Activated CD8-positive, alpha-beta memory T cell treated with anti-CD3 and anti-CD28 coated beads for 4 hours (primary cell): ENCODE data around the gene TMED9.
A peak's percentile ranks its signal among the peaks of the same experiment; 100 is the strongest.

Source experiments
- DNase-seq, 2 donors: peaks; one replicate each; pipeline ENCODE4 v3.0.0-alpha.2; 2020; ENCODE audit warnings: low read depth in 2 of 2

TMED9 gene

DNA sequence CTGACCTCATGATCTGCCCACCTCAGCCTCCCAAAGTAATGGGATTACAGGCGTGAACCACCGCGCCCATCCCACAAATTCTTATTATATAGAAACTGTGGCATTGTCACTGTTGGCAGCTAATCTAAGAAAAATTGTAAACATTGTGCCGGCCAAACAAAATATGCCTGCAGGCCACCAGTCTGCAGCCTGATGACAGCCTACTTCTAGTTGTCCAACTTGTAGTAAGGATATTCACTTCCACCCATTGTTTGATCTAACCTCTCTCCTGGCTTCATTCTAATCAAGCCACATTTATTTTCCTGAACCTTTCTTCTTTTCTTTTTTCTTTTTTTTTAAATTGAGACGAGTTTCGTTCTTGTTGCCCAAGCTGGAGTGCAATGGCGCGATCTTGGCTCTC lies 13.7 kb upstream of the TMED9 start:
- DNase-seq: no peak

DNA sequence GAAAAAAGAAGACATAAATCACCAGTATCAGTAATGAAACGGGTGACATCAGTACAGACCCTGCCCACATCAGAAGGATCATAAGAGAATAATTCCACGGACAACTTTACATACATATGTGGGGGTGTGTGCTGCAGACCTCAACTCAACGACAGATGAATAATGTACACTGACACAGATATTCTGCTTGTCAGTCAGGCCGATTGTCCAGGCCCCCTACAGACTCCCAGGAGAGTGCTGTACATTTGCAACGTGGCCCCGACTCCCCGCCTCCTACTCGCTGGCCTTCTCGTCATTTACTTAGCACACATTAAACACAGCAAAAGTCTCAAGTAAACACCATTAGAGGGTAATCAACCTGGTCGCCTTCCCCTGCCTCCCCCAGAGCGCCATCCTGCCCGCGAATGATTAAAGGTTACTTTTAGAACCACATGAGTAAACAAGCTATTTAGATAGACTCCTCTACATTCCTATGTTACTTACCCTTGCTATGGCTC lies 3.5 kb upstream of the TMED9 start:
- DNase-seq: no peak

DNA sequence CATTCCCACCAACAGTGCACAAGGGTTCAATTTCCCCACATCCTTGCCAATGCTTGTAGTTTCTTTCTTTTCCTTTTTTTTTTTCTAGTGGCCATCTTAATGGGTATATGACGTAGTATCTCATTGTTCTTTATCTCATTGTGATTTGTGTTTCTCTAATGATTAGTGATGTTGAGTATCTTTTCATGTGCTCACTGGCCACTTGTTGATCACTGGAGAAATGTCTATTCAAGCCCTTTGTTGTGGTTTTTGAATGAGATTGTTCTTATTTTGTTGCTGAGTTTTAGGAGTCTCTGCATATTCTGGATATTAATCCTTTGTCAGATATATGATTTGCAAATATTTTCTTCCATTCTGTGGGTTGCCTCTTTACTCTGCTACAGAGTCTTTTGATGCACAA lies 1.6 kb upstream of the TMED9 start:
- DNase-seq: no peak

DNA sequence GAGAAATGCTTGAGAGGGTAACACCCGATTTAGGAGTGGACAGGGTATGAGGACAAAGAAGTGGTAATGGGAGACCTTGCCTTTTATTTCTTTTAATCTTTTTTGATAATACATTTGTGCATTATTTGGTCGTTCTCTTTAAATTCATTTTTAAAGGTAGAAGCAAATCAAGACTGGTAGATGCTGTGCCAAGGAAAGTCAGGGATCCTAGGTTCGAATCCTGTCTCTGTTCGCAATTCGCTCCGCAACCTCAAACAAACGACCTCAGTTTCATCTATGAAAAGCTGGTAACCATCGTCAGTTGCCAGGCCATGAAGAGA lies 353 bp upstream of the TMED9 start:
- DNase-seq: no peak

DNA sequence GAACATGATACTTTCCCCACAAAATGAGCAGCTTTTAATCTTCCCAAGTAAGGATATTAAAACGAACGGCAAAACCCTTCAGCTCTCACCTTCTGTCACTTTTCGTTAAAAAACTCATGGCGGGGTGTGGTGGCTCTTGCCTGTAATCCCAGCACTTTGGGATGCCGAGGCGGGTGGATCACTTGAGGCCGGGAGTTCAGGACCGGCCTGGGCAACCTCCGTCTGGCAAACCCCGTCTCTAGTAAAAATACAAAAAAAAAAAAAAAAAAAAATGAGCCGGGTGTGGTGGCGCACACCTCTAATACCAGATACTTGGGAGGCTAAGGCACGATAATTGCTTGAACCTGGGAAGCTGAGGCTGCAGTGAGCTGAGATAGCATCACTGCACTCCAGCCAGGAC lies 902 bp downstream of the TMED9 start:
- no peak for DNase-seq

DNA sequence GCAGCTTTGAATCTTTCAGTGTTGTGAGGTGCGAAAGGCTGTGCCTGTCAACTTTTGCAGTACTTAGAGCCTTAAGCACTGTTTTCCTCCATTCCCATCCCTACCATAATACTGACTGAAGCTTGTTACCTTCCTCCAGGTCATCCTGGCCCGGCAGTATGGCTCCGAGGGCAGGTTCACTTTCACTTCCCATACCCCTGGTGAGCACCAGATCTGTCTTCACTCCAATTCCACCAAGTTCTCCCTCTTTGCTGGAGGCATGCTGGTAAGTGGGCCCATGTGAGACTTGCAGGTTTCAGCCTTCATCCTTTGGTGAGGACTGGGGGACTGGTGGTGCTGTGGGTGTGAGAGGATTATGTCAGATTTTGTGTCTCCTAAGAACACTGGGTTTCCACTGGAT lies 1.5 kb downstream of the TMED9 start:
- DNase-seq: no peak

DNA sequence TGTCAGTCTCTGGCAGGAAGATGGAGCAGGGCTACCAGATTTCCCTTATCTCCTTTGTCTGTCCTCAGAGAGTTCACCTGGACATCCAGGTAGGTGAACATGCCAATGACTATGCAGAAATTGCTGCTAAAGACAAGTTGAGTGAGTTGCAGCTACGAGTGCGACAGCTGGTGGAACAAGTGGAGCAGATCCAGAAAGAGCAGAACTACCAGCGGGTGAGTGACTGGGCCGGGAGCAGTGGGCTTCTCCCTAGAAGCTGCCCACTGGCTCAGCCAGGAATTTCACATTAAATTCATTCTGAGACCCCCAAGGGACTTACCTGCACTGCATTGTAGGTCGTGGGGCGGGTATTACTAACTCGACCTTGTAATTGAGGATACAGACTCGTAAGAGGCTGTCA lies 2.1 kb downstream of the TMED9 start:
- no peak for DNase-seq

DNA sequence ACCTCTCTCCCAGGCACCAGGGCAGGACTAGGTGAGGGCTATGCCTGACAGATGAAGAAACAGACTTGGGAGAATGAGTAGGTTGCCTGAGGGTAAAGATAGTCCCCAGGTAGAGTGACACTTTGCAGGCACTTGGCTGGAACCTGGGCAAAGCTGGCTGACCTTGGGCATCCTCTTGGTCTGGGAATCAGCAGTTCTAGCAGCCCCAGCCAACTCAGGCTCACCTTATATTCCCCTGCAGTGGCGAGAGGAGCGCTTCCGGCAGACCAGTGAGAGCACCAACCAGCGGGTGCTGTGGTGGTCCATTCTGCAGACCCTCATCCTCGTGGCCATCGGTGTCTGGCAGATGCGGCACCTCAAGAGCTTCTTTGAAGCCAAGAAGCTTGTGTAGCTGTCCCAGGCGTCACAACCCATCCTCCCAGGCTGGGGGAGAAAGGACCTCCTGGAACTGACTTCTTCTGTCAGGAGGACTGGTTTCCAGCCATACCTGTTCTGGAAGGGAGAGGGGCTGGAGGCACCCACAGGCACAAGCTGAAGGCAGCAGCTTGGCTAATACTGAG lies 3.1 kb downstream of the TMED9 start:
- no peak for DNase-seq

DNA sequence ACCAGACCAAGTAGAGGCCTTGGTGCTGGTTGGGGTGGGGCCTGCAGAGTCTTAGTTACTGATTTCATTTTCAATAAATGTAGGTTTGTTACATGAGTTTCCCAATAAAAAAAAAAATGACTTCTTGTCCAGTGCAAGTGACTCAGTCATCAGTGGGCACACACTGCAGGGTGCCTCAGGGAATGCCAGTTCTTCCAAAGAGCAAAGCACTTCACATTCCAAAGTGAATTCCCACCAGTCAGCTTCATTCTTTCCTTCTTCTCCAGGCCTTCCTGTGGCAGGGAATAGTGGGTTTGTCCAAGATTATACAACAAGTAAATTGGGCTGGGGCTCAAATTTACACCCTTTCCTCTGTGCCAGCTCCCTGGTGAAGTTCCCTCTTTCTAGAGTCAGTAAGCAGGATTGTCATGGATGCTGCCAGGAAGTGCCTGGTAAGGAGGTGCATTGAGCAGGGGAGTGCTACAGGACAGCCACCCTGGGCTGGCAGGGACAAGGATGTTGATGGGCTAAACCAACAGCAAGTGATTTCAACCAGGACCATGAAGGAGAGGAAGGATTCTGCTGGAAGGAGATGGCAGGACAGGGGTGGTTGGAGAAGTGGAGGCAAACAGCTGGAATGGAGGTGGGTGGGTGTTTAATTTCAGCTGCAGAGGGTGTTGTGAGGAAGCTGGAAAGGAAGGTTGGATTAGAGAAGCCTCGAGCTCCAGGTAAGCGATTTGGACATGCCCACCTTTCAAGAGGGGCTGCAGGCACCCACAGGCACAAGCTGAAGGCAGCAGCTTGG lies 4.2 kb downstream of the TMED9 start:
- no peak for DNase-seq

DNA sequence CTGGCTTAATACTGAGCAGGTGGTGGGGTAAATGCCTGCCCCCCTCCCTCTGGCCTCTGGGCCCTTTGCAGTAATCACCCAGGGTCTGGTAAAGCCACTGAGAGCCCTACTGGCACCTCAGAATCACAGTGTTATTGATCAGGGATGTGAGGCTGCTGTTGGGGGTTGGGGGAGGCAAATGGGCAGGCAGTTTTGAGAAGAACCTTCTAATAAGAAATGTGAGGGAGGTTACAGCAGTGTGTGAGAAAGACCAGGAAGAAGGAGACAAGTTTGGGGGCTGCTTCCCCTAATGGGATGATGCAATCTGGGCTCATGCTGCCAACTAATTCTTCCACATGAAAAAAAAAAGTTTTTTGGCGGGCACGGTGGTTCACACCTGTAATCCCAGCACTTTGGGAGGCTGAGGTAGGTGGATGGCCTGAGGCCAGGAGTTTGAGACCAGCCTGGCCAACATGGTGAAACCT lies 4.8 kb downstream of the TMED9 start:
- no peak for DNase-seq

DNA sequence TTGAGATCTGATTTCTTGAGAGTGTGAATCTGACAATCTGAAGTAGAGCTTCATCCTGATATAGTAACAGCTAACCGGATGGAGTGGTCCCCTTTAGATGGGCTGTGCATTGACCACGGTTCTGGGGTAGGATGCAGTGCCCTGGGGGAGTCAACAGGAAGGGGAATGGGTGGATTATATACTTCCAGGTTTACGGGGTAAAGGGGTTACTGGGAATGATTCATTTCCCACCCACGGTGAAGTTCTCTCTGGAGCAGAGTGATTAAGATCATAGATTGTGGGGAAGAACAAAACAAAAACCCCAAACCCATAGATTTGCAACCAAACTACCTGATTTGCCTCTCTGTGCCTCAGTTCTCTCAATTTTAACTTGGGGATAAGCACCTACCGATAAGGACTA lies 6.5 kb downstream of the TMED9 start:
- no peak for DNase-seq

DNA sequence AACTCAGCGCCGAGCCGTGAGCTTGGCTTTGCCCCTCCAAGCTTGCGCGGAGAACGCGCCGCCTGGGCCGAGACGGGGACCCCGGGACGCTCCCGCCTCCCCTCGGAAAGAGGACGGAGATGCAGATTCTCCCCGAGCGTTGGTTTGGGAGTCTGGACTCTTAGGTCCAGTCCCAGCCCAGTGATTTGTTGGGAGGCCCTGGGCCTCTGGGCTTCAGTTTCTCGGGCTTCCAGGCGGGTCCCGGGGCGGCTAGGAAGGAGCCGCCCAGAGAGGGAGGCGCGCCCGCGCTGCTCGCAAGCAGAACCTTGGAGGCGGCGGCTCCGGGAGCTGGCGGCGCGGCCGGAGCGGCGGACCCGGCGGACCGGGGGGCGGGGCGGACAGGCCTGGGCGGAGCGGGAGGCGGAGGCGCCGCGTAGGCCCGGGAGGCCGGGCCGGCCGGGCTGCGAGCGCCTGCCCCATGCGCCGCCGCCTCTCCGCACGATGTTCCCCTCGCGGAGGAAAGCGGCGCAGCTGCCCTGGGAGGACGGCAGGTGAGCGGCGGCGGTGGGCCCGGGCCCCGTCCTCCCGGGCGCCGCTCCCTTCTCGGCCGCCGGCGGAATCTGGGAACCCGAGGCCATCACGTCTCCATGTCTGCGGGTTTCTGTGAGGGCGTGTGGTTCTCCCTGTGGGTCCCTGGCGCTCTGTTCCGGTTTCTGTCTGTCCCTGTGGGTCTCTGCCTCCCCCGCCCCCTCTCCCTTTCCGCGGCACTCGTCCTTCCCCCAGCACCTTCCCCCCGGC lies 7.9 kb downstream of the TMED9 start, which contains the start of gene B4GALT7:
B4GALT7 (plus strand) TSS at position 402 of the 777 bp plus-strand sequence; CDS start at position 481, 79 bp downstream.
- DNase-seq: peak; percentile 71 to 78

DNA sequence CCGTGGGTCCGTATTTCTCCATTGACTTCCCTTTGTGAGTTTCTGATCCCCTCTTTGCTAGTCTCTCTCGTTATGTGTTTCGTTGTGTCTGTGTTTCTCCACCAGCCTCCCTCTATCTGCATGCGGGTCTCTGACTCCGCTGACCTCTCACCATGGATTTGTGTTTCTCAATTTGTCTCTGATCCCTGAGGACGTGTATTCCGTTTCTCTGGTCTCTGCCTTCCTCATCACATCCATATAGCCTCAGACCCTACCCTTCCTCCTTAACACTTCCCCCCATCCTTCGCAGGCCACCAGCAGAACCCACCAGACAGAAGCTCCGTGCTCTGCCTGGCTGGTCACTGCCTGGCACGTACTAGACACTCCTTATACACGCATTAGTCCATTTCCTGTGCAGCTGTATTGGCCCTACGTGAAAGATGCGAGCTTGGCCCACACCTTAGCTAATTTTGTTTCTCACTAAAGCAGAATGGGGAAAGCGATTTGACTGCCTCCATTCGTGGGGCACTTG lies 8.6 kb downstream of the TMED9 start:
- DNase-seq: no peak

DNA sequence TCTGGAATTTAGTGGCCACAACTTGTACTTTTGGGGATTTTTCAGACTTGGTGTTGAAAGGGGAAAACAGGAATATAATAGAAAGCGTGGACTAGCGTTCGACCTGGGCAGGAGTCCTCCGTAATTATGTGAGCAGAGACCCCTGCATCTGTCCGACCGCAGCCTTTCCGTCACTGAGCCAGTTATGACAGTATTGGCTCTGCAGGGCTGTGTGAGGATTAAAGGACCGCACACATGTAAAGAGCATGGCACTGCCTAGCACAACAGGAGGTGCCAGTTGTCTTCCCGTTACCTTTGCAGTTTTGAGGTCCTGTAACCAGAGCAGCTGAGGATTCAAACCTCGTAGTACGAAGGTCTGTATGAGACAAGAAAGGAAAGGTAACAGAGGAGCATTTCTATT lies 9.1 kb downstream of the TMED9 start:
- DNase-seq: no peak

DNA sequence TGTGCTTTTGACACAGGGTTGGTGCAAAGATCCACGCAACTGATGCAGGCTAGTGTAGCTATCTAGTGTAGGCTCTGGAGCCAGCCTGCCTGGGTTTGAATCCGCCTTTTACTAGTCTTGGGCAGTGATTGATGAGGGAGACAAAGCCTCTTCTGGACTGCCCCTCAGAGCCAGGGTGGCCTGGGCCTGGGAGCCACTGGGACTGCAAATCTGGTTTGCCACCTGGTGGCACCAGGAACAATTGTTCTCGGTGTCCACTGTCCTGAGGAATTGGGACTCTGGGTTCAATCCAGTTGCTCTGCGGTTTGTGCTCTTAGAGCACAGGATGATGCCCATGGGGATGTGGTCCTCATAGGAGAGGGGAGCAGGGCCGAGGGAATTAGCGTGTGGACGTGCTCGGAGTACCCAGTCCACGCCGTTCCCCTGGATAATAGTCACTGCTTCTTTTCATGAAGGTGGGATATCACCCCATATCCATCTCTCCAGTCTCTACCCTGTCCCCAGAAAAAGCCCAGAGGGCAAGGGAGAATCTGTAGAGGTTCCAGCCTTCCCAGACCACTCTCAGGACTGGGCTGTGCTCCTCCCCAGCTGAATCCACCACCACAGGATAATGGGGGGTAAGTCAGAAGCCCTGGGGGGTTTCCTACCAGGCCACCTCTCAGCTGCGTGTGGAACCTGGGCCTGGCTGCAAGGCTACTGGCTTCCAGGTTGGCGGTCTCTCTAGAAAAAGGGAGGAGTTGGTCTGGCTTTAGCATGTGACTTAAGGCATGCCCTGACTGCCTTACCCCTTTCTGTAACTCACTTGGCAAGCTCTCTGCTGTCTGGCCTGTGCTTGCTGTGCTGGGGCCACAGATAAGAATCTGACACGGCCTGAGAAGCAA lies 9.8 kb downstream of the TMED9 start:
- DNase-seq: no peak

DNA sequence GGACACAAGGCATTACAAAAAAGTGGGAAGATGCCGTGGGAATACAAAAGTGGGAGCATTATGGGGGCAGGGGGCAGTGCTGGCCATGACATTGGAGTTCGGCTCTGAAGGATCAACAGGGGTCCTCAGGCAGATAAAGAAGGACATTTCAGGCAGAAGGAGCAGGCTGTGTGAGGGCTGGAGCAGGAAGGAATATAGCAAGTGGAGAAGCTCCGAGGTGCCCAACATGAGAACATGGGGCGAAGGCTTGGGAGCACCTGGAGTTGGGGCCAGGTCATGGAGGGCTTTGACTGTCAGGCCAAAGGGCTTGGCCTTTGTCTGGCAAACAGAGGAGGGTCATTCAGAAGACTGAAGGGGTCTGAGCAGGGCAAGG lies 10.4 kb downstream of the TMED9 start:
- DNase-seq: no peak

DNA sequence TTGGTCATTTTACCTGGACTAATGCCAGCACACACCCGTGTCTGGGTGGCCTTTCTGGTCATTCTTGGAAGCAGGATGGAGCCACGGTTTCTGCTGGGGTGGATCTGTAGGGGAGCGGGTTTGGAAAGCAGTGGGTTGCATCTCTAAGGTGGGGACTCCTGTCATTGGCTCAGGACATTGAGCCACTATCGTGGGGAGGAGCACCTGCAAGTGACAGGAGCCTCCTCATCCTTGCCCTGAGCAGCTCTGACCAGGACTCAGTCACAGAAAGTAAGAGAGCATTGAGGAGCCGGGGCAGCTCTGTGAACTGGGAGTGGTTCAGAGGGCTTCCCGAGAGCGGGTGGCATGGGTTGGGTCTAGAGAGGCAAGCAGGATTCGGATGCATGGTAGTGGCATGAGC lies 11.6 kb downstream of the TMED9 start:
- no peak for DNase-seq

DNA sequence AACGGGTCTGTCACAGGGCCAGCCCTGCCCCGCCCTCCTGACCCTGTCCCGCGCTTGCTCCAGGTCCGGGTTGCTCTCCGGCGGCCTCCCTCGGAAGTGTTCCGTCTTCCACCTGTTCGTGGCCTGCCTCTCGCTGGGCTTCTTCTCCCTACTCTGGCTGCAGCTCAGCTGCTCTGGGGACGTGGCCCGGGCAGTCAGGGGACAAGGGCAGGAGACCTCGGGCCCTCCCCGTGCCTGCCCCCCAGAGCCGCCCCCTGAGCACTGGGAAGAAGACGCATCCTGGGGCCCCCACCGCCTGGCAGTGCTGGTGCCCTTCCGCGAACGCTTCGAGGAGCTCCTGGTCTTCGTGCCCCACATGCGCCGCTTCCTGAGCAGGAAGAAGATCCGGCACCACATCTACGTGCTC lies 12.1 kb downstream of the TMED9 start:
- DNase-seq: no peak

DNA sequence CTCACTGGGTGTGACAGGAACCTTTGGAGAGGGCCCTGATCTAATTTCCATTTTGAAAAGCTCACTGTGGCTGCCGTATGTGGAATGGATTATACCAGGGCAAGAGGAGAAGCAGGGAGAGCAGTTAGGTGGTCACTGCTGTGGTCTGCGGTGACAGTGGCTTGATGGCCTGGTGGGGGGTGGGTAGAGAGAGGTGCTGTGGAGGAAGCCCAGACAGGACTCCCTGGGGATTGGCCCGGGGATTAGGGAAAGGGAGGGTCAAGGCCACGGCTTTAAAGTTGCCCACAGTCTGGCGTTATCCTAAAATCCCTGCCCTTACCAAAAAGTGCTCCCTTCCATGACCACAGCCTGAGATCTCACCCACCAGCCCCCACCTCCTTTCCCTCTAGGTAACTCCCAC lies 12.7 kb downstream of the TMED9 start:
- no peak for DNase-seq

DNA sequence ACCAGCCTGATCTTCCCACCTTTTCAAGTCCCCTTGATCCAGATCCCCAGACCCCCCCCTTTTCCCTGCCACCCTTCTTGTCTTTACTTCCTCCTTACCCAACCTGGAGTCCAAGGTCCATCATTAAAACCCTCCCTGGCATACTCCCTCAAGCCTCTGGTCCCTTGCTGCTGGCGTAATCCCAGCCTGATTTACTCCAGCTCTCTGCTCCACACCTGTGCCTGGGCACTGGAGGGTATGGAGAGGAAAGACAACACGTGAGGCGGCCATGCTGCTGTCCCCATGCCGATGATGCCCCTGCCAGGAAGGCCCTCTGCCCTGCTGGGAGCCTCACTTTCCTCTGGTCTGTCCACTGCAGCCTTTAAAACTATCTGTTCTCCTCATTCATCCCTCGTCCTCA lies 13.1 kb downstream of the TMED9 start:
- DNase-seq: no peak

DNA sequence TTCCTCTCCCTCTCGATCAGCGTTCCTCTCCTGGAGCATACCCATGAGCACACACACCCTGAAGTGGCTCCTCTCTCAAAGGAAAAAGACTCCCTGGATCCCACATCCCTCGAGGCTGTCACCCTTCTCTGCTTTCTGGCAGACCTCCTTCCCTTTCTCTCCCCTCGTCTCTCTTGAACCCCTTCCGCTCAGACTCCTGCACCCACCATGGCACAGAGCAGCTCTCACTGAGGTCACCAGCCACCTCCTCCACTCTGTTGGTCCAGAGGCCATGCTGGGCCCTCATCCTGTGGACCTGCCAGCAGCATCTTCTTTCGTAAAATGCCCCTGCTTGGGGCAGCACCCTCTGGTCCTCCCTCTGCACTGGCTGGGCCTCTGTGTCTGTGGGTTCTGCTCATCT lies 13.7 kb downstream of the TMED9 start:
- no peak for DNase-seq
